ENCODE data around the gene TMEM223.
"Not testable (repeated sequence)": the region's sequence is repeated elsewhere in the genome, so short reads cannot be mapped to it uniquely, and the experiment has no call there.

TMEM223 gene

DNA sequence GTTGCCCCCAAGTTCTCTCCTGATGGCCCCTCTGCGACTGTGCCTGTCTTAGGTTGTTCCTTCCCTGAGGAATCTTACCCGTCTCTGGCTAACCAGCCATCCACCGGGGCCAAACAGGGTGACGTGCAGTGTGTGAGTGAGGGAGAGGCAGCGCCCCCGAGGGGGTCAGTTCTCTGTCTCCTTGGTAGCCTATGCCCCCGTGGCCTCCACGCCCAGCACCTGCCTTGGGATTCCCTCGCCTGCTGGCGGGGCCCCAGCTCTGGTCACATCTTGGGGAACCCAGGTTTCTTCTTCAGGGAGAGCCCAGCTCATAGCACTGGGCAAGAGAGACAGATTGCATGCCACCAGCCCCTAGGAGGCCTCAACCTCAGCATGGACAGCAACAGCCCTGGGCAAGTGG lies 7.7 kb upstream of the TMEM223 start:
- no peak for DNase-seq

DNA sequence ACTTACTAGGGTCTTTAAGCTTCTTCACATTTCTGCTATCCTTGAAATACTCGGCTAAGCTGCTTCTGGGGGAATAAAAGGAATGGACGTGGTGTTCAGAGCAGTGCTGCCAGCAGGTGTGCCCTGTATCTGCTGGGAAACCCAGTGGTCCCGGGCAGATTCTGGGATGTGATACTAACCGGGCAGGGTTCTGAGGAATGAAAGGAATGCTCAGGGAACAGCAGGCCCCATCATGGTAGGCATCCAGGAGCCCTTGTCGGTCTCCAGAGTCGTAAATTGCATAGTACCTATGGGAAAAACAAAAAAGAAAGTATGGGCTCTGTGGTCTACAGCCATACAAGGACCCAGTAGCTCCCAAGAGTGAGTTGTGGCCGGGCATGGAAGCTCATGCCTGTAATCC lies 4.5 kb upstream of the TMEM223 start:
- DNase-seq, result no peak

DNA sequence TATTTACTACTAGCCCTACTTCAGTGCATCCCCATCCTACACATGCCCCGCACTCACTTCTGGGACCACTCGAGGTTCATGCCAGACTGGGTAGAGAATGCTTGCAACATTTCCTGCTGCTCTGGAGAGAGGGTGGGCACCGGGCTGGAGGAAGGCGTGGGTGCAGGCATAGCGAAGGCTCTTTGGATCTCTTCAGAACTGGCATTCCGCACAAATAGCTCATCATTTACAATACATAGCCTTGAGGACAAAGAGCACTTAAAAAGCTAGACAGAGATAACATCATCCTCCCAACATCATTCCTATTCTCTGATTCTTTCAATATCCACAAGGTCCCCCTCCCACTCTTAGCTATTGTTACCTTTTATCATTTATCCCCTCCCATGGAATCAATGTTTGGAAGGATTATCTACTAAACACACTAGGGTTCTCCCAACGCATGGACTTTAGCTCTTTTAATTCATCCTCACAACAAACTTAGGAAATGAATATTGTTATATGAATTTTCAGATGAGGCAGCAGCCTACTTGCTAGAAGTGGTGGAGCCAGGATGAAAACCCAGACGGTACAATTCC lies 2.5 kb upstream of the TMEM223 start:
- no peak for DNase-seq

DNA sequence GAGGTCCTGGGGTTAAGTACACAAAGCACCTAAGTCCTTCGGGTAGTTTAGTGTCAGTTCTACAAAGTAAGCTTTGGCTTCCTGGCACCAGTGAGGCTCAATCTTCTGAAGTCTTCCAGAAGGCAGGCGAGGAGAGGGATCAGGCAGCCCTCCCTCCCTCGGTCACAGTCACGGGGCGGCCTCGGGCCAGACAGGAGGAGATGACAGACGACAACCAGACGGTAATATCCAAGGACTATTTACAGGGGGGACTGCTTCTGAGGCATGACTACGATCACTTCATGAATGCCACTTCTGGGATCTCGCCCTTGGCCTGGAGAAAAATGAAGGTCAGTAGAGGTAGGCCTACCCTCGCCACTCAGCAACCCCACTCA lies 383 bp upstream of the TMEM223 start:
- DNase-seq, result no peak

DNA sequence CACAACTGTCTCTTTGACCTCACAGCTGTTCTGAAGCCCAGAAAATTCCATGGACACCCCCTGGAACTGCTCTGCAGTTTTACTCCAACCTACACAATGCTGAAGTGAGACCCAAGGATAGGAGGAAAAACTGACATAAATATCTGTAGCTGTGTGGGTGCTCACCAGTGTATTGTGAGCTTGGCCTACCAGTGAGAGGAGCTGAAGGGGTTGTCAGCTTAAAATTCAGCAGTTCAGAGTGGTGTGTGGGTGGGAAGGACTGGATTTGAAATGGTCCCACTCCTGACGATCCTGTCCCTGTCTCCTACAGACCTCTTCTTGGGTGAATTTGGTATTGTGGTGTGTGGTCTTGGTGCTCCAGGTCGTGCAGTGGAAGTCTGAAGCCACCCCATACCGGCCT lies 2.2 kb downstream of the TMEM223 start:
- DNase-seq, result no peak

DNA sequence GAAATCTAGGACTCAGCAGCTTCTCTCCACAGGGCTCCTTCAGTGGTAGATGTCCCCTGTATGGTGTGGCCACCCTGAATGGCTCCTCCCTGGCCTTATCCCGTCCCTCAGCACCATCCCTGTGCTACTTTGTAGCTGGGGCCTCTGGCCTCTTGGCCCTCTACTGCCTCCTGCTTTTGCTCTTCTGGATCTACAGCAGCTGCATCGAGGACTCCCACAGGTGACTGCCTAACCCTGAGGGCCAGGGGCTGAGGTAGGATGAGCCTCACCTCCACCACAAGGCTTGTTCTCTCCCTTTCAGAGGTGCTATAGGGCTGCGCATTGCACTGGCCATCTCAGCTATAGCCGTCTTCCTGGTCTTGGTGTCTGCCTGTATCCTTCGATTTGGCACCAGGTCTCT lies 2.8 kb downstream of the TMEM223 start:
- no peak for DNase-seq

DNA sequence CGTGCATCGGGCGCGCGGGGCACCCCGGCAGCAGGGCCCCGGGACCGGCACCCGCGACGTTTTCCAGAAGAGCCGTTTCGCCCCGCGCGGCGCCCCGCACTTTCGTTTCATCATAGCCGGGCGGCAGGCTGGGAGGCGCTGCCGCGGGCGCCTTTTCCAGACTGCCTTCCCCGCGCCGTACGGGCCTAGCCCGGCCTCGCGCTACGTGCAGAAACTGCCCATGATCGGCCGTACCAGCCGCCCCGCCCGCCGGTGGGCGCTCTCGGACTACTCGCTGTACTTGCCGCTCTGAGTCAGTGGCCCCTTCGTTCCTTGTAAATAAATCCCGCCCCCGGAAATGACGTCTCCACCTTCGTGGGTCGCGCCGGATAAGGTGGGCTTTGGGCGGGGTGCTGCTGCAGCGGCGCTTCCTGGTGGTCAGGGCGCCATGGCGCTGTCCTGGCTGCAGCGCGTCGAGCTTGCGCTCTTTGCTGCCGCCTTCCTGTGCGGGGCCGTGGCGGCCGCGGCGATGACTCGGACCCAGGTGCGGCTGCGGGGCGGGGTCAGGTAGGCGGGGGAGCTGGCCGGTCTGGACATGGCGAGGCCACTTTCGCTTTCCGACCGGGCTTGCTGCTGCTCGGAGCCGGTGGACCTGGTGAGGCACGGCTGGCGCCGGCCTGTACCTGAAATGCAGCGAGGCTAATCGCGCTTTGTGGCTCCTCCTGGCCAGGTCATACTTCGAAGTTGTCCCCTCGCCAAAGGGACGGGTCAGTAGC lies 4.6 kb downstream of the TMEM223 start, which contains the start of gene TMEM179B:
Gene TMEM179B, plus strand, starts transcription at position 398 of the 755 bp plus-strand sequence. Its CDS starts 30 bp downstream, at position 428.
- peak; percentile 97 for DNase-seq

DNA sequence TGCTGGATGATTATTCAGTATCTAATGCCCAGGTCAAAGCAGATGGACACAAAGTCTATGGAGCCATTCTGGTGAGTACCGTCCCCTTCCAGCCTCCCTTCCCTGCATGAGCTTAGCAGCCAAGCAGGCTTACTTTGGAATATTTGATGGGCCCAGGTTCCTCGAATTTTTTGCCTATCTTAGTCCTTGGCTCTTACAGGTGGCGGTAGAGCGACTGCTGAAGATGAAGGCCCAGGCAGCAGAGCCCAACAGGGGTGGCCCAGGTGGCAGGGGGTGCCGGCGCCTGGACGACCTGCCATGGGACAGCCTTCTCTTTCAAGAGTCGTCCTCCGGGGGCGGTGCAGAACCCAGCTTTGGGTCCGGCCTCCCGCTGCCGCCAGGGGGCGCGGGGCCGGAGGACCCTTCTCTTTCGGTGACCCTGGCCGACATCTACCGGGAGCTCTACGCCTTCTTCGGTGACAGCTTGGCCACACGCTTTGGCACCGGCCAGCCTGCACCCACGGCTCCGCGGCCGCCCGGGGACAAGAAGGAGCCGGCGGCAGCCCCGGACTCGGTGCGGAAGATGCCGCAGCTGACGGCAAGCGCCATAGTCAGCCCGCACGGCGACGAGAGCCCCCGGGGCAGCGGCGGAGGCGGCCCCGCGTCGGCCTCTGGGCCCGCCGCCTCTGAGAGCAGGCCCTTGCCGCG lies 5.3 kb downstream of the TMEM223 start:
- peak; percentile 82 for DNase-seq

DNA sequence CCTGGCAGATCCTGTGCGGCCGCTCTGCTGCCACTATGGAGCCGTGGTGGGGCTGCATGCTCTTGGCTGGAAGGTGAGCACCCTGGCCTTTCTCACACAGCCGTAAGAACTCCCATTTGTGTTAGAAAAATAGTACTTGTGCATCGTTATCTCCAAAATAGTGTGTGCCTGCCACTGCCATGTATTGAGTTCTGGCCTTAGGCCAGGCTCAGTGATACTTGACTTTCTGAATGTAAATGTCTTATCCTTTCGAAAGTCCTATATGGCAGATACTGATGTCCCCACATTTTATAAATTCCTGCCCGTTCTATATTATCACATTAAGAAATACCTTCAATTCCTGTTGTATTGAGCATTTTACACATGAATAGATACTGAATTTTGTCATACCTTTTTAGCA lies 9.1 kb downstream of the TMEM223 start:
- DNase-seq, result no peak

DNA sequence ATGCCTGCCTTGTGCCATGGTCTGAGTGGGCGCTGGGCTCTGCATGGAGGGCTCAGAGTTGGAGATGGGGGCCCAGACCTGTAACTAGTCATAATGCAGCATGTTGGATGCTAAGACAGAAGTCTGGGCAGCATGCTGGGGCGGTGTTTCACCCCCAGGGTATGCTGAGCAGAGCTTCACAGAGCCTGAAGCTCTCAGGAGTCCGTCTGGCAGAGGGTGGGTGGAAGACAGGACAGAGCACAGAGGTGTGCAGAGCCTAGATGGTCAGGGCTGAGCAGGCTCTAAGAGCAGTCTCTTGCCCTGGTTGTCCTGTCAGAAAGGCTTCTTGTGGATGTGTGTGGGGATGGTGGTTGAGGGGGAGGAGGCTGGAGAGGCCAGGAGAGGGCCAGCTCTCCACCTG lies 13.4 kb downstream of the TMEM223 start:
- no peak for DNase-seq

DNA sequence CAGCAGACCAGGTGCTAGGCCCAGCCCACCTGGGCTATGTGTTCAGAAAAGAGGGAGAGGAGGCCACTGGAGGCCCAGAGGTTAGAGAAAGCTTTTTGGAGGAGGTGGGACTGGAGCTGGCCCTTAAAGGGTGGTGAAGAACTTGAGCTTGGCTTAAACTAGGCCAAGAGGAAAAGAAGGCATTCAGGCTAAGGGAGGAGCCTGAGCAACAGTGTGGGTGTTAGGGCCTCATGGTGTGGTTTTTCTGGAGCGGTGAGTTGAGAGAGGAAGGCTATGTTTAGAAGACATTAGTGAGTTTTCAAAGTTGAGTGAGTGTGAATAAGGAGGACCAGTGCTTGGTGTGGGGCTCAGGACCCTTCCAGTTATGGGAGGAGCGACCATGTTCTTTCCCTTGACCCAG lies 14.4 kb downstream of the TMEM223 start:
- DNase-seq, result no peak

DNA sequence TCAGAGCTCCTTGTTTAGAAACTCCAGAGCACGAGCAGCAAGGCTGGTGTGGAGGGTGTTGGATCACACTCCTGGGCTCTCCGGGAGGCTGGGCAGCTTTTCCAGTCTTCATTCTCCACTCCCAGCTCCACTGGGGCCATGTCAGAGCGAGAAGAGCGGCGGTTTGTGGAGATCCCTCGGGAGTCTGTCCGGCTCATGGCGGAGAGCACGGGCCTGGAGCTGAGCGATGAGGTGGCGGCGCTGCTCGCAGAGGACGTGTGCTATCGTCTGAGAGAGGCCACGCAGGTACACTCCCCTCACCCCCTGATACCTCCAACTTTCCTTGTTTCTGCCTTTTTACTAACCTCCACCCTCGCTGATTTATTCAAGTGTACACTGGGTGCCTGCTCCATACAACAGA lies 16.2 kb downstream of the TMEM223 start:
- DNase-seq, result no peak

DNA sequence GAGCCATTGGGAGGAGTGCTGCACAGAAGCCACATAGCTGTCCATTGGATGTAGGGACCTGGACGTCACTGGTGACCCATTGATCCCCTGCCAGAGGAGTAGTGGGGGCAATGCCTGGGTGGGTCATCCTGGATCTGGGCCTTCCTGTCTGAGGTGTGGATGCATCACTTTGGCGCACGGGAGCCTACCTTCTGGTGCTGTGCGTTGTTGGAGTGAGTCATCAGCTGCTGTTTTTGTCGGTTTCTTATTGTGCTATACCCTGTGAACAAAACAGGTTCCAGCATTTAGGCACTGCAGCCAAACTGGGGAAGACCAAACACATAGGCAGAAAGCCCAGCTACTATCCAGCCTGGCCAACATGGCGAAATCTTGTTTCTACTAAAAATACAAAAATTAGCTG lies 17.4 kb downstream of the TMEM223 start:
- DNase-seq, result no peak

DNA sequence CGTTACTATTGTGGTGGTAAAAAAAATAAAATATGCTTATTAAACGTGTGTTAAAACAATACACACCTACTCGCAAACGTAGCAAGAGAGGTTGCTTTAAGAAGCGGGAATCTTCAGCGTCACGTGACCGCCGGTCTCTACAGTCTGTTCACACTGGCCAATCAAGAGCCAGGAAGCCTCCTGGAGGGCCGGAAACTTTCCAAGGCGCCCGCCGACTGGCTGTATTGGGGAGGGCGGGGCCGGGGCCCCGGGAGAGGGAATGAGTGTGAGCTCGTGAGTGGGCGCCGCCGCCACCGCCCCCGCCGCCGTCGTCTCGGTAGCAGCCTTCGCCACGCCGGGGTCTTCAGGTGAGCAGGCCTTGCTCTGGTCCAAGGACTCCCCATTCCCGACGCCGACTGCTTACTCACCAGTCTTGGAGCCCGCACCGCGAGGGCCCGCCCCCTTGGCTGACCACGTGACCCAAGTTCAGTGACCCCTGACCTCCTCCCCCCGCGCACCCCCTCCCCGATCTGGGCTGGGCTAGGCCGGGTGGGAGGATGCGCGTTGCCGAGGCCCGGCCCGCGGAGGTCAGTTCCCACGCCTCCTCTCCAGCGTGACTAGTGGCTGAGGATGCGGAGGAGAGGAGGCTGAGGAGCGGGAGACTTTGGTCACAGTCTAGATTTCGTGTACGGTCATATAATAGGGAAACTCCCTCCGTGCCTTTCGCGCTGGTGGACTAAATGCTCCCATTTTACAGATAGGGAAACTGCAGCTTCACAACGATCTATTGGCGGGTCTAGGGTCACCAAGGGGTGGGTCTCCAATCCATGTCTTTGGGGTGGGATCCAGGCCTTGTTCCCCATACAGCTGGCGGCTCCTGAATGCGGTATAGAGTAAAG lies 20.4 kb downstream of the TMEM223 start, which contains the start of gene TAF6L:
Gene TAF6L, plus strand, starts transcription at position 253 of the 878 bp plus-strand sequence. CDS start 4,388 bp downstream, outside the sequence.
- peak; percentile 93 for DNase-seq

DNA sequence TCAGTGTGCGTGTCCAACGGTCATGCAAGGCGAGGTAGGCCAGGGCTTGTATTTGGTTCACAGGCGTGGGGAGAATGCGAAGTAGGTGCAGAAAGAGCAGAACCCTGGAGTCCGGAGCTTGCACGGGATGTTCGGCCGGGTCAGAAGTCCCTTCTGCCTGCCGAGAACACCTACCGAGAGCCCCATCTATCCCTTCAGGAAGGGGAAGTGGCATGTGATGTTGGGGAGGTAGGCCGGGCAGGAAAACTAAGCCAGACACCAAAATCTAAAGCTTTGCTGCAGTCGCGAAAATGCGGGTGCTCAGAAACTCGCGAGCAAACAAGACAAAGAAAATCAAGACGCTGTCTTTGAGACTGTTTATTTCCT lies 21.0 kb downstream of the TMEM223 start:
- DNase-seq, result peak; percentile 16

DNA sequence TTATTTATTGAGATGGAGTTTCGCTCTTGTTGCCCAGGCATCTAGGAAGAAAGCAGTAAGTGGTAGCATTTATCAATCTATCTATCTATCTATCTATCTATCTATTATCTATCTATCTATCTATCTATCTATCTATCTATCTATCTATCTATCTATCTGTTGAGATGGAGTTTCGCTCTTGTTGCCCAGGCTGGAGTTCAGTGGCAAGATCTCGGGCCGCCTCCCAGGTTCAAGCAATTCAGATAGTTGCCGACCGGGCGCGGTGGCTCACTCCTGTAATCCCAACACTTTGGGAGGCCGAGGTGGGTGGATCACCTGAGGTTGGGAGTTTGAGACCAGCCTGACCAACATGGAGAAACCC lies 31.0 kb downstream of the TMEM223 start:
- not testable (repeated sequence) for DNase-seq

DNA sequence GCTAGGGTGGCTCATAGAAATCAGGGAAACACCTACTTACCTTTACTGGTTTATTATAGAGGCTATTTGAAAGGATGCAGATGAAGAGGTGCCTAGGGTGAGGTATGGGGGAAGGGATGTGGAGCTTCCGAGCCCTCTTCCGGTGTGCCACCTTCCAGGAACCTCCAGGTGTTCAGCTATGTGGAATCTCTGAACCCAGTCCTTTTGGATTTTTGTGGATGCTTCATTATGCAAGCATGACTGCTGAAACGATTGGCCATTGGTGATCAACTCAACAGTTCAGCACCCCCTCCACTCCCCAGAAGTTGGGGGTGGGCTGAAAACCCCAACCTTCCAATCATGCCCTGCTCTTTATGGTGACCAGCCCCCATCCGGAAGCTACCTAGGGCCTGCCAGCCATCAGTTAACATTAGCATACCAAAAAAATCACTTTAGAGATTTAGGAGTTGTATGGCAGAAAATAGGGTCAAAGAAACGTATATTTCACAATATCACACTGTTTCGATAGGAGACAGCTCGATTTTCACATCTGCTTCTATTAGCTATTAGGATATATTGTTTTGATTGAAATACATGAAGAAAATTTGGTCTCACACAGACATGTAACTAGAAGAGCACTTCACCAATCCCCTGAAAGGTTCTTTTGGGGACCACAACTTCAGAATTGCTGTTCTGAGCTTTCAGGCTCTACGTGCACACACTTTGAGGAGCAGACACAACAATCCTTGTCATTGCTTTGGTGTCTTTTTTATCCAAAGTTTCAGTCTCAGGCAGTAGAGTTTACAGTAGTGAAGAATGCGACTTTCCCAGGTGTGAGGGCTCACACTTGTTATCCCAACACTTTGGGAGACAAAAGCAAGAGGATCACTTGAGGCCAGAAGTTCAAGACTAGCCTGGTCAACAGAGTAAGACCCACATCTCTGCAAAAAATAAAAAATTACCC lies 33.7 kb downstream of the TMEM223 start:
- DNase-seq, result no peak

DNA sequence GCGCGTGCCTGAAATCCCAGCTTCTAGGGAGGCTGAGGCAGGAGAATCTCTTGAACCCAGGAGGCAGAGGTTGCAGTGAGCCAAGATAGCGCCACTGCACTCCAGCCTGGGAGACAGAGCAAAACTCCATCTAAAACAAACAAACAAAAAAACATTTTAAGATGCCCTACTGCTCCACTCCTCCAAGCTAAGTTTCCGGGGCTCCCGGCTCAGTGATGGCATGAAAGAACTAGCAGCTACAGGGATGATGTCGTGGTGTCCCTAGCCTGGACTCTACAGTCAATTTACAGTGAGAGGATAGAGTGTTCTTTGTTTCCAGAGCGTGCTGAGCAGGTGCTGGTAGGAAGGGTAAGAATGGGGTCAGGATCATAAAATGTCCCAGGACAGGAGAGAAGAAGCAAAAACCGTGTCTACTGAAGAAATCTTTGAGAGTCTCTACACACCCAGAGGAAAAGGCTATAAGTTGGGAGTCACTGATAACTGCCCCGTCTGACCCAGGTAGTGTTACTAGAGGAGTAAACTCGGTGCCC lies 36.7 kb downstream of the TMEM223 start:
- DNase-seq, result no peak

DNA sequence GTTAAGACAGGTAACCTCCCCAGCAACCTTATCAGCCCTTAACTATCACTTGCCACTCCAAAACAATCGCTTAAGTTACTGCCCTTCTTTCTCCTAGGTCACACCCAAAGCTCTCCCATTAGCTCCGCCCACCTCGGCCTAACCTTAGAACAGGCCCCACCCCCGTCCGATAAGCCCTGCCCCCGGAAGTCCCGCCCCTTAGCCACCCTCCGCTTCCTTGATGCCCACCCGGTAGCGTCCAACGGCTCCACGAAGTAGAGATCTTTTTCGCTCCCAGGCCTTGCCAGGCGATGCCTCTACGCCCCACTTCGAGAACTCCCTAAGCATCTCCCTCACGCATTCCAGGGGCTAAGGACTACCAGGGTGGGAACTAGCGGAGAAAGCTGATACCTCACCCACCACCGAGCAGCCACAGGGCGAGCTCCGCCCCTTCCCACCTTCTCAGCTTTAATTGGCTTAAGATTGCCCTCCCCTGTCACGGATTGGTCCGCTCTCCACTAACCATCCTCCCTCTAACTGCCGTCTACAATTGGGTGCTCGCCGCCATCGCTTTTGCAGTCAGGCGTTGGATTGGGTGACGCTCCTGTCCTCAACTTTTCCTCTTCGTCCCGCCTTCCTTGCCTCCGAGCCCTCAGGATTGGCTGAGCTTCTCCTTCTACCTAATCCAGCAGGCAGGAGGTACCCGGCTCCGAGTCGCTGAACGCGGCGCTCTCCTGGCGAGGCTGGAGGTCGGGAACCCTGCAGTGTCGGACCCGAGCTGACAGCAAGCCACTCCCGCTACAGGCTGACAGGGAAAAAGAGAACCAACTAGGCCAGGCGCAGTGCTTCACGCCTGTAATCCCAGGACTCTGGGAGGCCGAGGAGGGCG lies 37.8 kb downstream of the TMEM223 start, which contains the start of gene ZBTB3:
Gene ZBTB3, minus strand, starts transcription at position 425 of the 868 bp plus-strand sequence. CDS start 496 bp downstream, outside the sequence.
- DNase-seq, result peak; percentile 95

DNA sequence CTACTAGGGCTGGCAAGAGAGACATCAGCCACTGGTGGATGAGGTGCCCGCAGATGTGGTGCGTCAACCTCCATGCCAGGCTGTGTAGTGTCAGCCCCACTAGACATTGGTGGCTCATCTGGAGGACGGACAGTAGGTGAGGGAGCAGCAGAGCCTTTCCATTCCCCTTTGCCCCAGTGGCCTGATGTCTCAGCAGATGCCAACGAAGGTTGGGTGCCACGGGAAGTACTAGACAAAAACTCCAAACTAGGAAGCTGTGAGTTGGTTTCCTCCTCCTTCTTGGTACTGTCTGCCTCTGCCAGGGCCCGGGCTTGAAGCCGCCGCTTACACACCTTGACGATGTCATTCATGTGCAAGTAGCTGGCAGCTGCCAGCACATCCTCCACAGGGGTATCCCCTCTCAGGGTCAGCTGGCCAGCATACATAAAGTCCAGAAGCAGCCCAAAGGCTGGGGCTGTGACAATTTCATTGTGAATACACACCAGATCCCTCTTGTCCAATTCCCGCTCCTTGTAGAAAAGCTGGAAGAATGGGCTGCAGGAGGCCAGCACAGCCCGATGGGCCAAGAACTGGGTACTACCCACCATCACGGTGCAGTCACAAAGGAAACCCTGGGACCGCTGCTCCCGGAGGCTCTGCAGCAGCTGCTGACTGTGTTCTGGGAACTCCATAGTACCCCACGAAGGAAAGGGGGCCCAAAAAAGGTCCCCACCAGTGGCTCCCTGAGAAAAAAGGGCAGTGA lies 38.6 kb downstream of the TMEM223 start:
- no peak for DNase-seq

Measured in activated naive CD4-positive, alpha-beta T cell treated with anti-CD3 and anti-CD28 coated beads, Interleukin-2, amount 50 U/mL, for 16 hours (primary cell).